Measurements from ENCODE around the gene RBM20.

Gene RBM20

GRCh38 chr10:110671788-110672579 lies 27.8 kb downstream of the RBM20 start:
- DNase-seq: peak in 47 of 56 donors; percentile 6 to 73 (median 43)

DNA sequence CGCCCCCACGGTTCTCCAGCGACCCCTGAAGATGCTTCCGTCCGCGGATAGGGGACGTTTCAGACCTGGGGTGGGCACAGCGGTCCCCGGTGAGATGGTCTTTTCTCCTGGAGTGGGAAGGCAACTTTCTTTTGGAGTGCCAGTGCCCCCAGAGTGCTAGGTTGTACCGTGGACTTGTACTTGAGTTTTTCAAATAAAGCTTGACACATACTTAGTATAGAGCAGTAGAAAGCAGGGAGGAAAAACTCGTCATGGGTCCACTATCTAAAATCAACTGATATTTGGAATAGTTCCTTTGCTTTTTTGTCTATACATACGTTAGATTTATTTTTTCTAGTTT lies 28.4 kb downstream of the RBM20 start:
- no peak for DNase-seq

- no peak for DNase-seq
Observed at GRCh38 chr10:110676016-110676415, 31.9 kb downstream of the RBM20 start.

DNA sequence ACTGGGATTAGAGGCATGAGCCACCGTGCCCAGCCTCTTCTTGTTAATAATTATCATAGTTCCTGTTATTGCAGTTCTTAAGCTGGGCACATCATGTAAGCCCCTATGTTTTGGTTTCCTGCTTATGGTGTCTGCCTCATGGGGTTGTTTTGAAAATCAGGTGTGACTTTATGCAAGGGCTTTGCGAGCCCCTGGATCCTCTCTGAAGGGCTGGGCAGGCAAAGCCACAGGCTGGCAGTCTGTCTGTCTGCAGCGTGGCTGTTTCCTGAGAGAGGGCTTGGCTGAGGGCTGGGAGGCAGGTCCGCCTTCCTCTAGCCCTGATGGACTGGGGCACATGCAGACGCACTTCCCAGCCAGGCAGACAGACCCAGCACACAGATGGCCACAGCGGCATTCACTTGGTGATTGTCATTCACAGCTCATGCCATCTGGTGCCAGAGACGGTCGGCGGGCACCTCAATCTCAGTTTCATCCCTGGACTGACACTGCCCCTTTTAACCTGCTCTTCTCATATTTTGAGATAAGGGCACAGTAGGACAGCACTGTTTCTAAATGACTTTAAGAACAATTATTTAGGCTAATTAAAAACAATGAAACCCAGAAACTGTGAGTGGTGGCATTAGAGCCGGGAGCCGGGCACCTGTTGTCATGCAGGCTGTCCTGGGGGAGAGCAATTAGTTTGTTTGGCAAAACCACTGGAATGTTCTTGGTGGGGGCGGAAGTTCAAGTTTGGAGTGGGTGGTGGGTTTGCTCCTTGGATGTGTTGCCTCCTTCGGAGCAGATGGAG lies 35.5 kb downstream of the RBM20 start:
- no peak for DNase-seq

GRCh38 chr10:110680273-110681020 lies 36.3 kb downstream of the RBM20 start:
- no peak for DNase-seq

GRCh38 chr10:110681023-110681681 lies 37.0 kb downstream of the RBM20 start:
- DNase-seq: peak in 6 of 56 donors; percentile 0 to 28 (median 2)

DNA sequence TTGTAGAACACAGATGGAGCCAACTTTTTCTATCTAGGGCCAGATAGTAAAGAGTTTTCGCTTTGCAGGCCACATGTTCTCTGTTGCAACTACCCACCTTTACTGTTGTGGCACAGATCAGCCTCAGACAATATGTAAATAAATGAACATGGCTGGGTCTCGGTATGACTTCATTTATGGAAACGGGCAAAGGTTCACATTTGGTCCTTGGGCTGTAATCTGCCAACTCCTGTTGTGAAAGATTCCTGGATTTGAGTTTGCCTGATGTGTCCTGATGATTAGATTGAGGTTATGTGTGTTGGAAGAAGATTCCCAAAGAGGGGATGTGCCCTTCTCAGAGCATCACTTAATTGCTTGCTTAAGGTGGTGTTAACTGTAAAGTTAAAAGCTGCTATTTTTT lies 38.2 kb downstream of the RBM20 start:
- no peak for DNase-seq

DNA sequence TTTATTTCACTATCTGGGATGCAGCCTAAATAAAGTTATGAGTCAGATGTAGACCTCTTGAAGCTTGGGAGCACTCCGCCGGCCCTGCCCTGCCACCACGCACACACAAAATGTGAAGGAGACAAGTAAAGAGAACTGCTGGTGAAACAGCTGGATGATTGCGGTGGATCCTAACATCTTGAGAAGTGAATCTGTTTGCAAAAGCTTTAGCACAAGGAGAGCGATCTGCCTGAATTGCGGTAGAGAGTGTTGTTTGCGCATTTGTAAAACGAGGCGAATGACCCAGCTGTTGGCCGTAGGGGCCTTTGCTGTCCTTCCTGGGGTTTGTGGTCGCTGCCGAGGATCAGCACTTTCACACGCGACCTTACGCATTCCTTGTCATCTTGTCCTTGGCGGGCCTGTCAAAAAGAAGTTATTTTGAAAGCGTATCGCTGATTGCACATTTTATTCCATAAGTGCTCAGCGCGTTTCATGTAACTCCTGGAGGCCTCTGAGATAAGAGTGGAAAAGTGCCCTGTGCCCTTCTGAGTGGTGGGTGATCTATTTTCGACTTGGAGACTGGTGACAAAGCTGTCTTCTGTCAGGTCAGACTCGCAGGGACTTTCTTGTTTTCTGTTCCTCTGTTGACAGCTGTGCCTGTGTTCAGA lies 40.8 kb downstream of the RBM20 start:
- no peak for DNase-seq

GRCh38 chr10:110686047-110686446 lies 41.9 kb downstream of the RBM20 start:
- DNase-seq: no peak

DNA sequence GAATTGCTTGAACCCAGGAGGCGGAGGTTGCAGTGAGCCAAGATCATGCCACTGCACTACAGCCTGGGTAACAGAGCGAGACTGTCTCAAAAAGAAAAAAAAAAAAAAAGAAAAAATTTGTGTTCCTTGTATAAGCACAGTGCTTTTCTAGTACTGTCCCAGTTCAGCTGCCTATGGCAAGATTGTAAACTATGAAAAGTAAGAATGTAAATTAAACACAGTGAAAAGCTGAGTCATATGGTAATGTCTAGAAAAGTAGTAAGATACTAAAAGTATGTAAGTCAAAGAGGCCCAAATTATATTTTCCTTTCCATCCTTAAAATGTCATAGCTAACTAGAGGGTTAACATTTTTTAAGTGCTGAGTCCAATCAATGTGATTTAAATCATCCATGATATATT lies 42.8 kb downstream of the RBM20 start:
- DNase-seq: no peak

GRCh38 chr10:110687400-110687799 lies 43.3 kb downstream of the RBM20 start:
- no peak for DNase-seq

GRCh38 chr10:110691139-110691538 lies 47.0 kb downstream of the RBM20 start:
- DNase-seq: no peak

DNA sequence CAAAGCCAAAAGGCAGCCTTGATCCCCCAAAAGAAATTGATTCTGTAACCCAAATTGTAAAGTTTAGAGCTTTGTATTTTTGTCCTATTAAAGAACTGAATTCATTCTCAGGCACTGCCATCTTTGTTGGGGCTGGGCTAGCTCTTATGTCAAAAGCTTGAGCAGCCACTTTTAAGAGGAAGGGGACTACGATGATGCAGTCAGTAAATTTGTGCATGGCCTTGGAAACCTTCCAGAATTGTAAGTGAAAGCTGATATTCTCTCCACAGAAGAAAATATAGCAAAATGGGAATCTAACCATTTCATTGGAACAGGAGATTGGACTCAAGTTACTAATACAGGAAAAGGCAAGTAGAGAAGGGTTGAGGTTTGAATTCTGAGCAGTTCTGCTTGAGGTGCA lies 50.1 kb downstream of the RBM20 start:
- no peak for DNase-seq

DNA sequence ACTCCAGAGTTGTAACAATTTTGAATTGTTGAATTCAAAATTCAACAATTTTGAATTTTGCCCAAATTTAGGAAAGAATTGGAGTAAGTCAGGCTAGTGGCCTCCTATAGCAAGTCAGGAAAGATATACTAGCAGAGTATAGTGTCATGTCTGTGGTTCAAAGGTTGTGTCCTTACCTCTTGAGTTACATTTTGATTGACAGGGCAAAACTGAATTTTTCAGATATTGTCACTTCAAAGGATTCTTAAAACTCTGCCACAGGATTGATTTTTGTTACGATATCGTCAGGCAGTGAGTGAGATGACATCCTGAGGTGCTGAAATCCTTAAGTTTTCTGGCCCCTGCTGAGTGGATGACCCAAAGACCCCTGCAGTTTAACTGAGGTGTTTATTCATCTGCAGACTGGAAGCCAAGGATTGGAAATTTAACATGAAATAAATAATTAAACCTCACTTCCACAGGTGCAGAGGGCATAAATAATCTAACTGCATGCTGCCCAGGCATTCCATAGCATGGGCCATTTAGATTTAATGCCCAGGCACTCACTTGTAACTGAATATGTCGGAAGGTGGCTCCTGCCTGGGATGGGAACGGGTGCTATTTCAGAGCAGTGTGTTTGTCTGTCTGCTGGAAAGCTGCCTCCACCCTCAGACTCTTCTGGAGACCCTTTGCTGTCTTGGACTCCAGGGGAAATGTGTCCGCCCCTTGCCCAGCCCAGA lies 50.8 kb downstream of the RBM20 start:
- DNase-seq: no peak

- DNase-seq: no peak
Observed at GRCh38 chr10:110695539-110695886, 51.4 kb downstream of the RBM20 start.

GRCh38 chr10:110696436-110696835 lies 52.3 kb downstream of the RBM20 start:
- no peak for DNase-seq

GRCh38 chr10:110698340-110698739 lies 54.2 kb downstream of the RBM20 start:
- DNase-seq: no peak

DNA sequence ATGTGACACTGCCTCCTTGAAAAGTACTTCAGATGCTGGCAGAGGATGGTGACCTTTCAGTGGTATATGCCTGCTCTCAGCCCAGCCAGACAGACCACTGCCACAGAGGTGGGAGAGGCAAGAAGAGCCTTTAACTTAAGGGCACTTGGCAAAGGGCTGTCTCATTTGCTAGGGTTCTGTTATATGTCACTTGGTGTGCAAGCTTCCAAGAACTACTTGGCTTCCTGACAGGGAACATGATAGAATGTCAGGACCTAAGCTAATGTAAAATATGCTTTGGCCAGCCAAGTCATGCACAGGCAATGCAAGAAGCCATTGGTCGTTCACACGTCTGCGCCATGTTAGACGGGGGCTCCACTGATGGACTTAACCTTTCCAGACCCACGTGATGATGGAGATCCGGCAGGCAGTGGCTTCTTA lies 54.7 kb downstream of the RBM20 start:
- no peak for DNase-seq

- DNase-seq: no peak
Observed at GRCh38 chr10:110699859-110700468, 55.8 kb downstream of the RBM20 start.
